ENCODE data around the gene VAV3.
"Not testable (repeated sequence)": the region's sequence is repeated elsewhere in the genome, so short reads cannot be mapped to it uniquely, and the experiment has no call there.

The VAV3 gene

DNA sequence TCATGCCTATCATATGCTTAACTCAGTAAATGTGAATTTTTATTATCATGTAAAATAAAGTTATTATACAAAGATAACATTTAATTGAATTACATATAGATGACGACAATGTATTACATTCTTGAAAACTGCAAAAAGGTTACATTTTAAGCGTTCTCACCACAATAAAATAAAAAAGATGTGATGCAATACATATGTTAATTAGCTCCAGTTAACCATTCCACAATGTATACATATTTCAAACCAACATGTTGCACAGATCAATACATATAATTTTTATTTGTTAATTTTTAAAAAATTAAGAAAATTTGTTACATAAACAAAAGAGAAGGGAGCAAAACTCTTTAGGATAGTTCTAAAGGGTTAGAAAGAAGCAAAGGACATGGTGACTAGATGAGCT is 183.7 kb downstream of the VAV3 start:
- H3K4me3 Mint-ChIP-seq: no peak overlapping the region
- peaks cover 29% of the 10 kb centered on the region for H3K4me1 Mint-ChIP-seq (ENCODE audit: low read depth)
- no peak for DNase-seq
- H3K27ac Mint-ChIP-seq: no peak overlapping the region
- no peaks in the 10 kb centered on the region for H3K36me3 Mint-ChIP-seq (ENCODE audit: low read depth)
- no peaks in the 10 kb centered on the region for H3K27me3 Mint-ChIP-seq
- no peaks in the 10 kb centered on the region for H3K9me3 Mint-ChIP-seq

DNA sequence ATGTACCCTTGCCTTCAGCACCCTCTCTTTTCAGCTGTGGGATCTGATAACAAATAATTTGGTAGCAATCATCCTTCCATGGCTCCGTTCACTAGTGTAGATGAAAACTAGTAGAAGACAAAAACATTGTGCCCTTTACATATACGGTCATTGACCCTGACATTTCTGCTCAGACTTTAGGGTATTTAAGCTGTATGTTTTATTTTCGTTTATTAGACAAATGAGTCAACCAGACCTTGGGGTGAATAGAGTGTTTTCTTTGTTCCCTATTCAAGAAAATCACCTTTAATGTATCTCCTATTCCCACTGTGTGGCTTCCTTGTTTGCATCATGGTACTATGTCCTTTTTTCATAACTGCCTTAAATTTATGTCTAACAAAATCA is 187.3 kb downstream of the VAV3 start:
- Mint-ChIP-seq H3K9me3 (no peaks in the 10 kb centered on the region), H3K4me1 (ENCODE audit: low read depth) (peaks cover 5% of the 10 kb centered on the region), H3K27me3 (no peaks in the 10 kb centered on the region), H3K4me3 (no peak overlapping the region), H3K36me3 (ENCODE audit: low read depth) (no peaks in the 10 kb centered on the region), H3K27ac (no peak overlapping the region)
- DNase-seq: no peak

DNA sequence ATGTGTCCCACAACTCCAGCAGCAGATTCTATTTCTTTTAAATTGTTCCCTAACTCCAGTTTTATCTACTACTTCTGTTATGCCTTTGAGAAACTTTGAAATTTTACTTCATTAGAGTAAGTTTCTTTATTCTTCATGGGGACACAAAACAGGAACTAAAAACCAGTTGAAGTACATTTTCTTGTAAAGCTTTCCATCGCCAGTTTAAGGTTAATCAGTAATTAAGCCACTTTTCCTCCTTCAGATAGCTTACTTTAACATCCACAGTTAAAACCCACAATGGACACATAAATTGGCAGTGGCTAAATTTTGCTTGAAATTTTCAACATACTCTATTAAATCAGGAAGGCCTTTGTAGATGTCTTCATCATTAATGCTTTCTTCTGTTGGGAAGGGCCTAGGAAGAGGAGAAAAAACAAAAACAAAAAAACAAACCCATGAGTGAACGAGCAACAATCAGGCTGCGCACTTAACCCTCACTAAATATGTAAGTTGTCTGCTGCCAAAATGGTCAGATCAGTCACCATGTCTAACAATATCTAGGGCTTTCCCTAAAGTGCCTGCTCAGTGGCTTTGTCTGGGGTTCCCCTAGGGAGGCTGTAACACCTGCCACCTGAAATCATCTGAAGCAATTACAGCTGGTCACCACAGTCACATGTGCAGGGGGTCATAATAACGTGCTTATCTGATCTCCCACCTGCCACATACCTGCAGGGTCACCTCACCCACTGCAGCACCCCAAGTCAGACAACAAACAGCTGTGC is 187.9 kb downstream of the VAV3 start:
- H3K4me1 Mint-ChIP-seq (ENCODE audit: low read depth): no peaks in the 10 kb centered on the region
- no peak overlapping the region for H3K27ac Mint-ChIP-seq
- no peaks in the 10 kb centered on the region for H3K9me3 Mint-ChIP-seq
- no peaks in the 10 kb centered on the region for H3K27me3 Mint-ChIP-seq
- H3K36me3 Mint-ChIP-seq (ENCODE audit: low read depth): no peaks in the 10 kb centered on the region
- no peak for DNase-seq
- no peak overlapping the region for H3K4me3 Mint-ChIP-seq

DNA sequence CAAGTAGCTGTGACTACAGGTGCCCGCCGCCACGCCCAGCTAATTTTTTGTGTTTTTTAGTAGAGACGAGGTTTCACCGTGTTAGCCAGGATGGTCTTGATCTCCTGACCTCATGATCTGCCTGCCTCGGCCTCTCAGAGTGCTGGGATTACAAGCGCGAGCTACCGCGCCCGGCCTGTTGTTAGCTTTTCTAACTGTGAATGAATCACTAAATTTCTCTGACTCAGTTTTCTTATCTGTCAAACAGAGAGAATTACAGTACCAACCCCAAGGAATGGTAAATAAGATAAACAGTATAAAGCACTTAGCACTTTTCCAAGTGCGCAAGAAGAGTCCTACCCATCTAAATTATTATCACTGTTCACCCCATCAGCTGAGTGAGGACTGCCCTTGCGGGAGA is 193.6 kb downstream of the VAV3 start:
- no peak for DNase-seq
- H3K4me3 Mint-ChIP-seq: no peak overlapping the region
- no peaks in the 10 kb centered on the region for H3K4me1 Mint-ChIP-seq (ENCODE audit: low read depth)
- no peaks in the 10 kb centered on the region for H3K9me3 Mint-ChIP-seq
- no peaks in the 10 kb centered on the region for H3K27me3 Mint-ChIP-seq
- no peak overlapping the region for H3K27ac Mint-ChIP-seq
- peaks cover 6% of the 10 kb centered on the region for H3K36me3 Mint-ChIP-seq (ENCODE audit: low read depth)

DNA sequence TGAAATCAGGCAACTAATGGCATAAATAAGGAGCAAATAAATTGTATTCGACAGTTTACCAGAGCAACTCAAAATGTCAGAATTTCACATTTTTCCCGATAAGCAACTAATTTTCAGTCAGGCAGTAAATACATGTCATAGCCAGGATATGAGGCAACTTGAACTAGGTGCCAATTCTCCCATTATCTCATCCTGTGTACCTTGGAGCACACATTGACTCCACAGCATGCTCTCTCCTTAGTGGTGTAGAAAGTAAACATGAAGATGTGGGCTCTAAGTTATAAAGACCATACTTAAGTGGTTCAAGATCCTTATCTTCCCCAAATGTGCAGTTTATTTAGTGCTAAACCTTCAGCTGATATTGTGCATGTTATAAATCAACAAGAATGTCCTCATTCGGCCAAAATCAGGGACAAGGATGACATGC is 197.8 kb downstream of the VAV3 start:
- Mint-ChIP-seq H3K27me3 (no peaks in the 10 kb centered on the region), H3K4me1 (ENCODE audit: low read depth) (no peaks in the 10 kb centered on the region), H3K4me3 (no peak overlapping the region), H3K9me3 (no peaks in the 10 kb centered on the region), H3K36me3 (ENCODE audit: low read depth) (peaks cover 8% of the 10 kb centered on the region), H3K27ac (no peak overlapping the region)
- no peak for DNase-seq

DNA sequence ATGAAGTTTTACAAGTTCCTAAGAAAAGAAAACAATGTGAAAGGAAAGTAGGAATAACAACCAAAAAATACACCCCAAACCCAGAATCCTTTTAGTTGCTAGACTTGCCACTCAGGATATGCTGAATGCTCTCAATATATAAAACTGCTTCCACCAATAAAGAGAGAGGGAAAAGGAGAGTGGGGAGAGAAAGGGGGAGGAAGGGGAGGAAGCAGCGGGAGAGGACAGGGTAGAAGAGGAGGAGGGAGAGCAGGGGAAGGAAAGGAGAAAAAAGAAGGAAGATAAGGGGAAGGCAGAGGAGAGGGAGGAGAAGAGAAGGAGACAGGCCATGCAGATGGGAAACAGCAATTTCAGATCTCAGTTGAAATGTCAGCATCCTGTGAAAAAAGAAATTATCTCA is 198.4 kb downstream of the VAV3 start:
- no peak for DNase-seq
- H3K4me1 Mint-ChIP-seq (ENCODE audit: low read depth): no peaks in the 10 kb centered on the region
- H3K27ac Mint-ChIP-seq: no peak overlapping the region
- peaks cover 8% of the 10 kb centered on the region for H3K36me3 Mint-ChIP-seq (ENCODE audit: low read depth)
- no peak overlapping the region for H3K4me3 Mint-ChIP-seq
- no peaks in the 10 kb centered on the region for H3K9me3 Mint-ChIP-seq
- H3K27me3 Mint-ChIP-seq: no peaks in the 10 kb centered on the region

DNA sequence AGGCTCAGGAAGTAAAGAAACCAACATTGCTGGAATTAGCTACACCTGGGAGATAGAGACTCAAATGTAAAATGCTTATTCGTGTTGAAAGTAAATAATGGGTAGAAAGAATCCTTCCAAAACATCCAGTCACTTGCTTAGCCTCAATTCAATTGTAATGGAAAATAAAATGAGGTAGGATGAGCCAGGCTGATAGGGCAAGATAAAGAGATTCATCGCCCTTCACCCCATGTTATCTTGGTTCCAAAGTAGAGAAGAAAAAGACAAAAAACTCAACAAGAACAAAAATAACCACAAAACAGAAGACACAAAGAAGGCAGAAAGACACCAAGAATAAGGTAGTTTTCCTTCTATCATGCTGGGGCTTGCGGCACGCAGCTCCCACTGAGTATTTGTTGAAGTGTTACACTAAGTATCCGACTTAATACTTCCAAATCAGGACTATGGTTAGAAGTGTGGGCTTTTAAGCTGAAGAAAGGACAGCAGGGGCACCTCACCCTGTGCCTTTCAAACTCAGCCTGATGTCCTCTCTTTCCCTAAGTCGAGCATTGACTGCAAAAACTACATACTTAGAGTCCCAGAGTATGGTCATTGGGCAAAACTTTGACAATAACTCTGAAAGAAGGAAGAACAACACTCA is 202.1 kb downstream of the VAV3 start:
- no peak overlapping the region for H3K4me3 Mint-ChIP-seq
- H3K27ac Mint-ChIP-seq: no peak overlapping the region
- peaks cover 11% of the 10 kb centered on the region for H3K36me3 Mint-ChIP-seq (ENCODE audit: low read depth)
- no peaks in the 10 kb centered on the region for H3K9me3 Mint-ChIP-seq
- H3K27me3 Mint-ChIP-seq: no peaks in the 10 kb centered on the region
- no peak for DNase-seq
- H3K4me1 Mint-ChIP-seq (ENCODE audit: low read depth): no peaks in the 10 kb centered on the region

DNA sequence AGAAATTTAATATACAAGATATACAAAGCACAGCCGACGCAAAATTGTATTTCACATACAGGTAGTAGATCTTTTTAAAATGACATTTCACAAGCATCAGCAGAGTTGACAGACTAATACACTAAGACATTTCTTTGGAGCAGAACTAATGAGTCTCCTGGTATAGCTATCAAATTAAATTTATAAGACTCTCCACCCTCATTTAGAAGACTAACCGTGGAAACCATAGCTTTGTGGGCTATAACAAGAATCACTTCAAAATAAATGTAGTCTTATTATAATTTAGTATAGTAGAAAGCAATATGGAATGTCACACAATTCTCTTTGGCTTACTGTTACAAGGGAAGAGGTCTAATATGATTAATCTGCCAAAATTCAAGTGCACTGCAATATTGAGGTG is 204.9 kb downstream of the VAV3 start:
- Mint-ChIP-seq H3K27ac (no peak overlapping the region), H3K9me3 (no peaks in the 10 kb centered on the region), H3K36me3 (ENCODE audit: low read depth) (peaks cover 9% of the 10 kb centered on the region), H3K4me3 (no peak overlapping the region), H3K4me1 (ENCODE audit: low read depth) (no peaks in the 10 kb centered on the region), H3K27me3 (no peaks in the 10 kb centered on the region)
- no peak for DNase-seq

DNA sequence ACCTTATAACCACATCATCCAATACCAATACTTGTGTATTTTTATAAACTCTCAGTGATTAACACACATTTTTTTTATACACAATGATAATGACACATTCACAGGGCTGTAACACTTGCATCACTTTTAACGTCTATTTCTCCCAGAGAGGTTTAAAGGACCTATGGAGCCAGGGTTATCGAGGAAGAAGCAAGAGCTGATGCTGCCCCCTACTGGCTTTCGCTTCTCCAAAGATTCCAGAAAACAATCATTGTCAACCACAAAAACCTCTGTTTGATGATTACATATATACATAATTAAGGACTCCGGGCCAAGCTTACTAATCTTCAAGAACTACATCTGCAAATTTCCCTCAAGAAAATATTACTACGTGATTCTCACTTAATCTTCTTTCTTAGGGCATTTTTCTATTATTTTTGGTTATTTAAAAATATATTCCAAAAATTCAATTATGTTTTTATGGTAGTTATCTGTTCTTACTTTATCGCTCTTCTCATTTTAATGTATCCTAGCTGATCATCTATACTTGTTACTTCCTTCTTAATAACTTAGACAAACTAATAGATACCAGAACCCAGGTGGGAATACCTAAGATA is 214.5 kb downstream of the VAV3 start:
- Mint-ChIP-seq H3K4me3 (no peak overlapping the region), H3K4me1 (ENCODE audit: low read depth) (no peaks in the 10 kb centered on the region), H3K27me3 (no peaks in the 10 kb centered on the region), H3K9me3 (no peaks in the 10 kb centered on the region), H3K27ac (no peak overlapping the region), H3K36me3 (ENCODE audit: low read depth) (peaks cover 14% of the 10 kb centered on the region)
- DNase-seq: peak; percentile 33

DNA sequence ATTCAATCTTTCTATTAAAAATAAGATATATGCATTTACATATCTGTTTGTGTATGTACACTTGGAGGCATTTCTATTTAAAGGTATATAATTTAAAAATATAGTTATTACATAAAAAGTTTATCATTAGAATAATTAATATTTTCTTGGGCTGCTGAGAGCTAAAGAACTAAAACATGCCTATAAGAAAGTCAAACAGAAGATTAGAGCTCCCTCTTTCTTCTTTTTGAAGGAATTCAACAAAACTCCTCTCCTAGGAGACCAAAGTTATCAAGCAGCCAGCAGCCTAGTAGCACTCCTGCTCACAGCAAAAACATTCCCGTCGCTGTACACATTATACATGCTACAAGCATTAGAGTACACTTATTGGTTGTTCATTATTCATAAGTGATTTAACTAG is 216.4 kb downstream of the VAV3 start:
- Mint-ChIP-seq H3K36me3 (ENCODE audit: low read depth) (peaks cover 4% of the 10 kb centered on the region), H3K27me3 (no peaks in the 10 kb centered on the region), H3K9me3 (no peaks in the 10 kb centered on the region), H3K27ac (no peak overlapping the region), H3K4me3 (no peak overlapping the region), H3K4me1 (ENCODE audit: low read depth) (no peaks in the 10 kb centered on the region)
- DNase-seq: no peak

DNA sequence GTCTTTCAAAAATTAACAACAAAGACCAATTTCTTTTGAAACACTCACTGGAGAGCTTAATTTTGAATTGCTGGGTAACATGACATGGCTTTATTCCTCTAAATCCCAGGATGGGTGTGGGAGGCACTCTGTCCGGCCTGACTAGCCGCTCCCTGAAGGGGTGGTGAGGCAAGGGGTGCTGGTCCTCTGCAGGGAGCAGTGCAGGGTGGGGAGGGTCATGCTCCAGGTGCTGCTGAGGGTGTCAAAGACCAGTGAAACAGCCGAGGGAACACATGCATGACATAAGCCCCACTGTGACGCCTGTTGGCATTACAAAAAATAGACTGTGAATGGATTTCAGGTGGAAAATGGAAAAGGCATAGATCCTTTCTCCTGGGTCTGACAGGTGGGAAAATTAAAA is 223.7 kb downstream of the VAV3 start:
- Mint-ChIP-seq H3K27ac (no peak overlapping the region), H3K27me3 (no peaks in the 10 kb centered on the region), H3K9me3 (no peaks in the 10 kb centered on the region), H3K36me3 (ENCODE audit: low read depth) (peaks cover 6% of the 10 kb centered on the region), H3K4me3 (no peak overlapping the region), H3K4me1 (ENCODE audit: low read depth) (no peaks in the 10 kb centered on the region)
- no peak for DNase-seq

DNA sequence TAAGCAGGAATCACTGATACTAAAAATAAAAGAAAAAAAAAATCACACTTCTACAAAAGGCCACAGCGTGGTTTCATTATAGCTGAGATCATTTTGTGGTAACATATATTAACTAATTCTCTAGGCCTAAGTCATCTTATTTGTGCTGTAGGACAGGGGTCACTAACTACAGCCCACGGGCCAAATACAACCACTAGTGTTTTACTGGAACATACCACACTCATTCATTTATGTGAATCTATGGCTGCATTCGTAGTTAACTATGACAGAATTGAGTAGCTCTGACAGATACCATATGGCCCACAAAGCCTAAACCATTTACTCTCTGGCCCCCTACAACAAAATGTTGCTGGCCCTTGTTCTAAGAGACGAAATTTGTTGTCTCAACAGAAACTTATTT is 224.4 kb downstream of the VAV3 start:
- H3K4me3 Mint-ChIP-seq: no peak overlapping the region
- H3K4me1 Mint-ChIP-seq (ENCODE audit: low read depth): no peaks in the 10 kb centered on the region
- DNase-seq: no peak
- H3K9me3 Mint-ChIP-seq: no peaks in the 10 kb centered on the region
- peaks cover 6% of the 10 kb centered on the region for H3K36me3 Mint-ChIP-seq (ENCODE audit: low read depth)
- H3K27ac Mint-ChIP-seq: no peak overlapping the region
- H3K27me3 Mint-ChIP-seq: no peaks in the 10 kb centered on the region

DNA sequence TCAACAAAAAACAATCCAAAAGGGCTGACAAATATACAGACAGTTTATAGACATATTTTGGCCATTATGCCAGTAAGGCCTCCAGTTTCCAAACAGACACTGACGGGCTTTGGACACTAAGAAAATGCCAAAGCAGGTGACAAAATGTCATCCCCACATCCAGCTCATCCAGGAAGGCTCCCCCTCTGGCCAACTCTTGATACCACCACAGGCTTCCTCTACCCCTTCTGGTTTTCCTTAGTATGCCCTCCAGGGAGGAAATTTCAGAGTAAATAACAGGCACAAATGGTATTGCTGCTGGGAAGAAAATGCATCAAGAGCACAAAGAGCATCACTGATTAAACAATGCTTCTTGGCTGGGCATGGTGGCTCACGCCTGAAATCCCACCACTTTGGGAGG is 225.3 kb downstream of the VAV3 start:
- H3K27ac Mint-ChIP-seq: no peak overlapping the region
- H3K4me3 Mint-ChIP-seq: no peak overlapping the region
- peaks cover 6% of the 10 kb centered on the region for H3K36me3 Mint-ChIP-seq (ENCODE audit: low read depth)
- H3K27me3 Mint-ChIP-seq: no peaks in the 10 kb centered on the region
- DNase-seq: no peak
- no peaks in the 10 kb centered on the region for H3K9me3 Mint-ChIP-seq
- H3K4me1 Mint-ChIP-seq (ENCODE audit: low read depth): no peaks in the 10 kb centered on the region

DNA sequence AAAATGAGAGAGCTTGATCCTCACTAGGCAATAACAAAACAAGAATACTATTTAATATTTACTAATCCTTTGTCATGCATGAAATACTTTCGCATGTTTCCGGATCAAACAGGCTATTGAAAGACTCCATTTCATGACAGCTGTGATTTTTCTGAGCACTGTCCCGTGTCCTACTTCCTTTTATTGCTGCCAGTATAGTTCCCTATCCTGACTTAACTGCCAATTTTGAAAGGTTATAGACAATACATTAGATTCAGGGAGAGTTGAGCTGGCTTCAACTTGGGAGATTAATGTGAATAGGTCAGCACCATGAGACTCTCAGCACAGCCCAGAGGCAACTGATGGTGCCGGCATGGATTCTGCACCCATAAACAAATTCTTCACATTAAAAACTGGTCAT is 225.8 kb downstream of the VAV3 start:
- DNase-seq: no peak
- Mint-ChIP-seq H3K27ac (no peak overlapping the region), H3K9me3 (no peaks in the 10 kb centered on the region), H3K36me3 (ENCODE audit: low read depth) (peaks cover 6% of the 10 kb centered on the region), H3K27me3 (no peaks in the 10 kb centered on the region), H3K4me1 (ENCODE audit: low read depth) (no peaks in the 10 kb centered on the region), H3K4me3 (no peak overlapping the region)

DNA sequence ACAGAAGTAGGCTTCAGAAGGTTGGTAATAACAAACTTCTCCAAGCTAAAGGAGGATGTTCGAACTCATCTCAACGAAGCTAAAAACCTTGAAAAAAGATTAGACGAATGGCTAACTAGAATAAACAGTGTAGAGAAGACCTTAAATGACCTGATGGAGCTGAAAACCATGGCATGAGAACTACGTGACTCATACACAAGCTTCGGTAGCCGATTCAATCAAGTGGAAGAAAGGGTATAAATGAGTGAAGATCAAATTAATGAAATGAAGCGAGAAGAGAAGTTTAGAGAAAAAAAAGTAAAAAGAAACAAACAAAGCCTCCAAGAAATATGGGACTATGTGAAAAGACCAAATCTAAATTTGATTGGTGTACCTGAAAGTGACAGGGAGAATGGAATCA is 231.6 kb downstream of the VAV3 start:
- not testable (repeated sequence) for H3K36me3 Mint-ChIP-seq (ENCODE audit: low read depth); H3K4me3 Mint-ChIP-seq

More for the DNA sequence above, 231.6 kb downstream of the VAV3 start:
- not testable (repeated sequence) for DNase-seq; H3K27me3 Mint-ChIP-seq; H3K9me3 Mint-ChIP-seq; H3K27ac Mint-ChIP-seq; H3K4me1 Mint-ChIP-seq (ENCODE audit: low read depth)

Measured in activated T-cell treated with anti-CD3 and anti-CD28 coated beads, Interleukin-2, amount 50 U/mL, for 24 hours (primary cell).